ENCODE results near the gene GPR4. TPM values are rescaled to one million over a fixed set of nuclear protein-coding genes. Genes with fewer than 3 reads are reported as not detected.

Gene GPR4
- total and polyA plus RNA-seq, 2 of the 4 experiments (the other 2 are of a cell fraction) = 0.02 TPM; not detected in 1

GRCh38 chr19:45591004-45591637, 10.9 kb downstream of the GPR4 start:
- Histone ChIP-seq H2BK5ac (ENCODE audit: low read depth, low read length, poor library complexity, severe bottlenecking) (no peak overlapping the region), H3K4me2 (ENCODE audit: low read depth, low read length) (no peak overlapping the region), H3K4ac (ENCODE audit: low read depth, low read length) (no peak overlapping the region), H3K18ac (ENCODE audit: low read depth, low read length) (no peak overlapping the region), H3K4me1 (ENCODE audit: control insufficient read depth, insufficient read depth, low read length) (no peaks in the 10 kb centered on the region), H3K9ac (ENCODE audit: low read depth, low read length) (no peak overlapping the region), H3K9me3 (ENCODE audit: control insufficient read depth, insufficient read depth, low read length) (no peaks in the 10 kb centered on the region), H2AFZ (replicated peaks; ENCODE audit: low read length, poor library complexity) (peak overlapping the region; percentile 81), H3K23ac (ENCODE audit: low read depth, low read length) (no peak overlapping the region), H3K79me1 (ENCODE audit: low read depth in 1 of 2, low read length in 2 of 2) (no peaks in the 10 kb centered on the region), H2AK5ac (ENCODE audit: low read depth, low read length) (no peak overlapping the region), H3K9me1 (ENCODE audit: insufficient read depth, low read length) (no peaks in the 10 kb centered on the region), H4K20me1 (ENCODE audit: insufficient read depth, low read length) (no peaks in the 10 kb centered on the region), H3K27me3 (ENCODE audit: control insufficient read depth, insufficient read depth, low read length) (peaks cover 10% of the 10 kb centered on the region), H3K4me3 (ENCODE audit: insufficient read depth, low read depth, low read length) (no peak overlapping the region), H2BK120ac (ENCODE audit: low read depth, low read length) (no peak overlapping the region), H4K91ac (ENCODE audit: insufficient read depth, low read depth, low read length) (no peak overlapping the region), H3K14ac (replicated peaks; ENCODE audit: low read depth, low read length) (no peak overlapping the region), H3K36me3 (ENCODE audit: control insufficient read depth, insufficient read depth, low read length) (no peaks in the 10 kb centered on the region), H4K8ac (ENCODE audit: low read depth in 2 of 2, low read length in 2 of 2) (no peak overlapping the region), H2BK15ac (ENCODE audit: low read depth, low read length) (no peak overlapping the region), H3K56ac (ENCODE audit: extremely low read depth, insufficient read depth, low read length) (no peak overlapping the region), H3K27ac (ENCODE audit: insufficient read depth, low read length) (no peak overlapping the region), H2BK20ac (ENCODE audit: low read depth, low read length) (no peak overlapping the region), H2AK9ac (replicated peaks; ENCODE audit: low read depth, low read length, poor library complexity) (peak overlapping the region; percentile 65), H4K5ac (ENCODE audit: low read depth, low read length) (no peak overlapping the region)
- dilution Hi-C loops (cut with HindIII; ENCODE audit: low sequenced_read_pairs, unreplicated experiment) (no loop called here), in situ Hi-C loops (cut with MboI; ENCODE audit: low sequenced_read_pairs) (no loop called here), intact Hi-C loops (cut with micrococcal nuclease) (no loop called here)
- TF ChIP-seq CTCF (conservative IDR thresholded peaks at IDR 0.05; ENCODE audit: low read depth, low read length) = peak; percentile 53
- no peak for TF ChIP-seq POLR2A (IDR thresholded peaks at IDR 0.05; ENCODE audit: low read depth, low read length)
- no peak for TF ChIP-seq FOS (IDR thresholded peaks at IDR 0.05; ENCODE audit: low read depth, low read length)
- TF ChIP-seq MXI1 (IDR thresholded peaks at IDR 0.05; ENCODE audit: borderline replicate concordance, low read depth, low read length) = no peak
- TF ChIP-seq ELK1 (IDR thresholded peaks at IDR 0.05; ENCODE audit: borderline replicate concordance, low read depth, low read length) = no peak
- peak; percentile 39; the same call in 1 of the 2 replicates for TF ChIP-seq SMC3 (IDR thresholded peaks at IDR 0.05; ENCODE audit: low read depth, low read length)
- no peak for TF ChIP-seq CEBPB (IDR thresholded peaks at IDR 0.05; ENCODE audit: low read depth, low read length)
- peak; percentile 25; the same call in 1 of the 2 replicates for TF ChIP-seq BHLHE40 (IDR thresholded peaks at IDR 0.05; ENCODE audit: low read depth, low read length)
- TF ChIP-seq MAFK (IDR thresholded peaks at IDR 0.05; ENCODE audit: low read depth, low read length) = no peak
- no peak for TF ChIP-seq RCOR1 (IDR thresholded peaks at IDR 0.05; ENCODE audit: insufficient replicate concordance, low read length)
- TF ChIP-seq RAD21 (IDR thresholded peaks at IDR 0.05; ENCODE audit: low read length) = peak; percentile 59
- peak; percentile 63; the same call in 1 of the 2 replicates for TF ChIP-seq USF2 (IDR thresholded peaks at IDR 0.05; ENCODE audit: low read depth, low read length)
- WGBS, 2 experiments (ENCODE audit: extremely low coverage in 2 of 2, insufficient read length in 1 of 2) = 35% methylated on average over 36 of the region's 48 CpGs; no CpG with 5 or more reads in 1 of the 2 experiments
- ATAC-seq (ENCODE audit: low read depth) = peak; percentile 85
- BruUV-seq (replicated peaks) = no TSS peak
- DNase-seq = peak; percentile 35
- ChIA-PET CTCF (no interaction called here), POLR2A (ENCODE audit: unreplicated experiment) (no interaction called here)
